Activated CD8-positive, alpha-beta T cell treated with anti-CD3 and anti-CD28 coated beads for 36 hours (primary cell): ENCODE data around the gene HOXD4. TPM values are rescaled to one million over a fixed set of nuclear protein-coding genes. Genes with fewer than 3 reads are reported as not detected.
A peak's percentile ranks its signal among the peaks of the same experiment; 100 is the strongest.

Source experiments
- ATAC-seq: fragments of 200-7000 bp; cut with Tn5 transposase; one replicate; pipeline ENCODE4 v1.10.0; 2021; ENCODE audit warnings: mild to moderate bottlenecking, moderate library complexity
- CTCF ChIA-PET: fragments of 350-600 bp; sonication (Branson Sonifier 250); formaldehyde crosslinking; loops from one replicate; lab custom pipeline; 2021; ENCODE audit warnings: antibody characterized with exemption; lab: Charles Lee
- POLR2A ChIA-PET: fragments of 350-600 bp; sonication (Branson Sonifier 250); formaldehyde crosslinking; loops from one replicate; lab custom pipeline; 2021; ENCODE audit warnings: antibody characterized with exemption; lab: Charles Lee
- DNase-seq: peaks from one replicate; pipeline ENCODE4 v3.0.0-alpha.2; 2020
- H3K27ac Mint-ChIP-seq: one replicate; pipeline ENCODE4 v1.8.0; 2021; ENCODE audit warnings: mild to moderate bottlenecking, mixed read lengths
- H3K27me3 Mint-ChIP-seq: one replicate; pipeline ENCODE4 v1.8.0; 2021; ENCODE audit warnings: mixed read lengths
- H3K36me3 Mint-ChIP-seq: one replicate; pipeline ENCODE4 v1.8.0; 2021; ENCODE audit warnings: low read depth, mixed read lengths
- H3K4me1 Mint-ChIP-seq: one replicate; pipeline ENCODE4 v1.8.0; 2021; ENCODE audit warnings: low read depth, mixed read lengths
- H3K4me3 Mint-ChIP-seq: one replicate; pipeline ENCODE4 v1.8.0; 2021; ENCODE audit warnings: mild to moderate bottlenecking, moderate library complexity, mixed read lengths
- H3K9me3 Mint-ChIP-seq: one replicate; pipeline ENCODE4 v1.8.0; 2021; ENCODE audit warnings: mixed read lengths
- intact Hi-C: fragments of 100-400 bp; cut with micrococcal nuclease; formaldehyde crosslinking; loops from one replicate; pipeline ENCODE4 v1.10.0; 2022
- total RNA-seq, 2 experiments: library from RNA; stranded (reverse); gene quantifications; one replicate each; pipeline ENCODE4 v1.2.3, GENCODE V29; 2021
- TF ChIP-seq, protein P1 (sequence below): fragments of 200-600 bp; IDR thresholded peaks from one replicate; pipeline ENCODE4 v1.8.0; 2022; ENCODE audit warnings: antibody characterized with exemption, mild to moderate bottlenecking

The HOXD4 gene
- total RNA-seq, 2 experiments from 2014 or later = not detected

- DNase-seq (peak; percentile 66), ATAC-seq (peak; percentile 60)
- intact Hi-C loops = loop anchor here (5.0 kb wide), 1 partner anchor 43 kb away; no protein-coding TSS in a partner anchor
- no peak overlapping the region for H3K4me3 Mint-ChIP-seq
- POLR2A ChIA-PET = no interaction called here
- peaks cover 17% of the 10 kb centered on the region for H3K4me1 Mint-ChIP-seq
- CTCF ChIA-PET = interaction anchor here (0.9 to 1.6 kb wide), 4 partner anchors 13 to 64 kb away, joined by 3 to 5 read pairs (median 4); partner anchors contain the start of gene HOXD1
- H3K36me3 Mint-ChIP-seq = no peaks in the 10 kb centered on the region
- TF ChIP-seq, protein P1, sequence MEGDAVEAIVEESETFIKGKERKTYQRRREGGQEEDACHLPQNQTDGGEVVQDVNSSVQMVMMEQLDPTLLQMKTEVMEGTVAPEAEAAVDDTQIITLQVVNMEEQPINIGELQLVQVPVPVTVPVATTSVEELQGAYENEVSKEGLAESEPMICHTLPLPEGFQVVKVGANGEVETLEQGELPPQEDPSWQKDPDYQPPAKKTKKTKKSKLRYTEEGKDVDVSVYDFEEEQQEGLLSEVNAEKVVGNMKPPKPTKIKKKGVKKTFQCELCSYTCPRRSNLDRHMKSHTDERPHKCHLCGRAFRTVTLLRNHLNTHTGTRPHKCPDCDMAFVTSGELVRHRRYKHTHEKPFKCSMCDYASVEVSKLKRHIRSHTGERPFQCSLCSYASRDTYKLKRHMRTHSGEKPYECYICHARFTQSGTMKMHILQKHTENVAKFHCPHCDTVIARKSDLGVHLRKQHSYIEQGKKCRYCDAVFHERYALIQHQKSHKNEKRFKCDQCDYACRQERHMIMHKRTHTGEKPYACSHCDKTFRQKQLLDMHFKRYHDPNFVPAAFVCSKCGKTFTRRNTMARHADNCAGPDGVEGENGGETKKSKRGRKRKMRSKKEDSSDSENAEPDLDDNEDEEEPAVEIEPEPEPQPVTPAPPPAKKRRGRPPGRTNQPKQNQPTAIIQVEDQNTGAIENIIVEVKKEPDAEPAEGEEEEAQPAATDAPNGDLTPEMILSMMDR = no peak
- peaks cover 1% of the 10 kb centered on the region for H3K9me3 Mint-ChIP-seq
- H3K27ac Mint-ChIP-seq = no peak overlapping the region
- H3K27me3 Mint-ChIP-seq = peaks cover 84% of the 10 kb centered on the region
These were observed 23.7 kb downstream of the HOXD4 start for GRCh38 chr2:176174824-176175708.

GRCh38 chr2:176175709-176176607 is 24.6 kb downstream of the HOXD4 start:
- no peak overlapping the region for H3K4me3 Mint-ChIP-seq
- H3K27me3 Mint-ChIP-seq = peaks cover 85% of the 10 kb centered on the region
- CTCF ChIA-PET = interaction anchor here (1.1 to 1.6 kb wide), 4 partner anchors 13 to 65 kb away, joined by 3 to 5 read pairs (median 4); partner anchors contain the start of gene HOXD1
- peaks cover 1% of the 10 kb centered on the region for H3K9me3 Mint-ChIP-seq
- ATAC-seq (no peak), DNase-seq (no peak)
- no peaks in the 10 kb centered on the region for H3K36me3 Mint-ChIP-seq
- TF ChIP-seq, protein P1 = no peak
- POLR2A ChIA-PET = no interaction called here
- H3K27ac Mint-ChIP-seq = no peak overlapping the region
- H3K4me1 Mint-ChIP-seq = peaks cover 17% of the 10 kb centered on the region
- intact Hi-C loops = no loop called here

DNA sequence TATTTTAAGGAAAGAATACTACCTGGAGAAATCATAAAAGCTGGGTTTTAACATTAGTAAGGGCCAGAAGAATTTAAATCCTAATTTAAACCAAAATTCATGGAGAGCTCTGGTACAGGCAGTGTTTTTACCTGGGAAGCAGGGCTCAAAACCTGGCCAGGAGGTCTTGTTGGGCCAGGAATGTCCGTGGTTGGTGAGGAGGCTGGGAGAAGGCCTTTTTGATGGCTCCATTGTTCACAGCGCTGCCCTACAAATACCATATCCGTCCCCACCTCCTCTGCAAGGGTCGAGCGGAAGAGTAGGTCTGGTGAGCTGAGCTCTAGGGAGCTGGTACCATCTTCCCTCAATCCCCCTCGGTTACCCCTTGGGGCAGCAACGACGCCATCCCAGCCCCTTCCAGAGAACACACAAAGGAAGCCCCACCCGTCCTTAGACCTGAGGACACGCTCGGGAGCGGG is 26.3 kb downstream of the HOXD4 start:
- intact Hi-C loops = no loop called here
- no peak overlapping the region for H3K4me3 Mint-ChIP-seq
- no peak for ATAC-seq
- ChIA-PET CTCF (interaction anchor here (0.7 to 1.2 kb wide), 2 partner anchors 51 to 473 kb away, joined by 3 to 5 read pairs; no protein-coding TSS in a partner anchor), POLR2A (no interaction called here)
- DNase-seq = no peak
- no peaks in the 10 kb centered on the region for H3K36me3 Mint-ChIP-seq
- H3K4me1 Mint-ChIP-seq = peaks cover 15% of the 10 kb centered on the region
- no peaks in the 10 kb centered on the region for H3K9me3 Mint-ChIP-seq
- H3K27me3 Mint-ChIP-seq = peaks cover 81% of the 10 kb centered on the region
- H3K27ac Mint-ChIP-seq = no peak overlapping the region
- TF ChIP-seq, protein P1 = no peak

DNA sequence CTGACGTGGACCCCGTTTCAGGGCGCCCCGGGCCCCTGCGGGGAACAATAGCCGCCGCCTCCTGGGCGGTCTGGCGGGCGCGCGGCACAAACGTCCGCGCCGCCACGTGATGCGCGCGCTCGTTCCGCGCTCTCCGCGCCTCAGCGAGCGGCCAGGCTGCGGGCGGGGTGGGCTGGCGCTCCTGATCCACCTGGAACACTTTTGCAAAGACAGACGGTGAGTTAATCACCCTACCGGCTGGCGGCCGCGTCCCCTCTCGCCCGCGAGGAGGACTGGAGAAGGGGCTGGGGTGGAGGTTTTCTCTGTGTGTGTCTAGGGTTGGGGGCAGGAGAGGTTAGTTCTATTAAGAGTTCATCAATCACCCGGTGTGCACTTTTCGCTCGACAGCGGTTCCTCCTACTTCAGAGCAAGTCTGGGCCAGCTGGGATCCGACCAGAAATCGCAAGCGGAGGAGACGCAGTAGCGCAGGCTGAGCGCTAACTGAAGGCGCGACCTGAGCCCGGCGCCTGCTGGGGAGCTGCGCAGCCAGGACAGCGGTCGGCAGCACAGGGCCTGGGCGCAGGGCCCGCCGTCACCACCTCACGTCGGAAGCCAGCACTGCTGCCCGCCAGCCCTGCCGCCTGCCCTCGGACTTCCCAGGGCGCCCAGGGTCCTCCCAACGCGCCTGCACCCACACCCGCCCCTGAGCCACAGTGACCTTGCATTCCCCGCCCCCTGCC is 26.8 kb downstream of the HOXD4 start:
- Mint-ChIP-seq H3K9me3 (no peaks in the 10 kb centered on the region), H3K4me3 (peak overlapping the region; percentile 18), H3K4me1 (peaks cover 12% of the 10 kb centered on the region), H3K36me3 (no peaks in the 10 kb centered on the region), H3K27ac (no peak overlapping the region), H3K27me3 (peaks cover 79% of the 10 kb centered on the region)
- ATAC-seq (peak; percentile 18), DNase-seq (no peak)
- POLR2A ChIA-PET = no interaction called here
- intact Hi-C loops = no loop called here
- CTCF ChIA-PET = interaction anchor here (0.7 to 2.5 kb wide), 3 partner anchors 9 to 472 kb away, joined by 3 to 6 read pairs (median 3); no protein-coding TSS in a partner anchor
- TF ChIP-seq, protein P1 = no peak
